Measurements from ENCODE around the gene DYNC1LI1. TPM values are rescaled to one million over a fixed set of nuclear protein-coding genes. Genes with fewer than 3 reads are reported as not detected.
A peak's percentile ranks its signal among the peaks of the same experiment; 100 is the strongest.

The DYNC1LI1 gene
- total RNA-seq, 2 donors from 2014 or later: 41.6 to 42.5 TPM

DNA sequence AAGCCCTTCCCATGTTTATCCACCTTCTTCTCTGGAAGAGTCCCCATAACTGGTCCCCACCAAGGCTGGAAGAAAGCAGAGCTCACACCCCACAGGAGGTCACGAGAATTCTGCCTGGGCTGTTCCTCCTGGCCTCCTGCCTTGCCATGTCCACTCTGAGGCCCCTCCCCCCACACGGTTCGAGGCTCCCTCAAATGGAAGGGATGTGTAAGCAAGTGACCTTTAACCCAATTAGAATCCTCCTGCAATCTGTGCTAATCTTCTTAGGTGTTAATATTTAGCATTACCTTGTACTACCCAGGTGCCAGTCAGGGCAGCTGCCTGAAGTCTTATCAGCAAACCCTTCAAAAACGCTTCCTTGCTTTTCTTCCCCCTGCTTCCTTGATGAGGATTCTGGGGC lies 32.4 kb upstream of the DYNC1LI1 start:
- Histone ChIP-seq H3K27ac (ENCODE audit: low read depth, low read length) (no peak overlapping the region), H3K9me3 (ENCODE audit: control insufficient read depth, low read length) (no peaks in the 10 kb centered on the region), H3K9ac (ENCODE audit: extremely low read depth, low read length, poor library complexity, severe bottlenecking) (no peak overlapping the region), H3K36me3 (ENCODE audit: control insufficient read depth, insufficient read depth, low read length) (no peaks in the 10 kb centered on the region), H3K4me1 (ENCODE audit: control insufficient read depth, insufficient read depth, low read length) (peaks cover 11% of the 10 kb centered on the region), H3K27me3 (ENCODE audit: control insufficient read depth, insufficient read depth, low read length, poor library complexity, severe bottlenecking) (no peaks in the 10 kb centered on the region), H3K4me3 (ENCODE audit: low read length) (peak overlapping the region; percentile 43)
- no peaks in the 10 kb centered on the region for H3K9me3 Mint-ChIP-seq
- DNase-seq: peak; percentile 65
- 68 to 87% methylated on average over 3 to 4 of the region's 4 CpGs for WGBS, 2 experiments (ENCODE audit: insufficient coverage in 1 of 2, insufficient read length in 1 of 2)
- no peaks in the 10 kb centered on the region for H3K36me3 Mint-ChIP-seq (ENCODE audit: low read depth)
- peaks cover 32% of the 10 kb centered on the region for H3K4me1 Mint-ChIP-seq
- H3K27ac Mint-ChIP-seq: no peak overlapping the region
- TF ChIP-seq CTCF (conservative IDR thresholded peaks at IDR 0.05): no peak
- peaks cover 1% of the 10 kb centered on the region for H3K27me3 Mint-ChIP-seq (ENCODE audit: insufficient read depth)
- peak overlapping the region; percentile 8 for H3K4me3 Mint-ChIP-seq

DNA sequence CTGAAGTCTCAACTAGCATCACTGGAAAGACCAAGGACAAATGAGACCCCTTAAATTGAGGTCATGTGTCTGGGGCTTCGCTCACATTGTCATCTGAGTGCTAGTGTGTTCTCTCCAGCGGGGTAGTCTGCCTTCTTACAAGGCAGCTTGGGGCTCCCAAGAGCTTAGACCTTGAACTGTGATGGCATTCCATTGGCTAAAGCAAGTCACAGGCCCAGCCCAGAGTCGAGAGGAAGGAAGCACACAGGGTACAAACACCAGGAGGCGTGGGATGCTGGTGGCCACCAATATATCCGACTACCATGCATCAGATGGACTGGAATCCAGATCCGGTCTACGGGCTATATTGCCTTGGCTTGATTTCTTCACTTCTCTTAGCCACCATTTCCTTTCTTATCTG lies 31.5 kb upstream of the DYNC1LI1 start:
- no peak overlapping the region for H3K4me3 ChIP-seq (ENCODE audit: low read length)
- no peak for TF ChIP-seq CTCF (conservative IDR thresholded peaks at IDR 0.05)
- Mint-ChIP-seq H3K27me3 (ENCODE audit: insufficient read depth) (peaks cover 1% of the 10 kb centered on the region), H3K9me3 (no peaks in the 10 kb centered on the region), H3K27ac (no peak overlapping the region), H3K4me3 (no peak overlapping the region), H3K4me1 (peaks cover 32% of the 10 kb centered on the region), H3K36me3 (ENCODE audit: low read depth) (no peaks in the 10 kb centered on the region)
- no peak overlapping the region for H3K27ac ChIP-seq (ENCODE audit: low read depth, low read length)
- no peak overlapping the region for H3K9ac ChIP-seq (ENCODE audit: extremely low read depth, low read length, poor library complexity, severe bottlenecking)
- no peaks in the 10 kb centered on the region for H3K27me3 ChIP-seq (ENCODE audit: control insufficient read depth, insufficient read depth, low read length, poor library complexity, severe bottlenecking)
- peaks cover 6% of the 10 kb centered on the region for H3K4me1 ChIP-seq (ENCODE audit: control insufficient read depth, insufficient read depth, low read length)
- no peak for DNase-seq
- no peaks in the 10 kb centered on the region for H3K9me3 ChIP-seq (ENCODE audit: control insufficient read depth, low read length)
- H3K36me3 ChIP-seq (ENCODE audit: control insufficient read depth, insufficient read depth, low read length): no peaks in the 10 kb centered on the region
- WGBS, 2 experiments (ENCODE audit: insufficient coverage in 1 of 2, insufficient read length in 1 of 2): 96% methylated on average over 7 of the region's 7 CpGs

GRCh38 chr3:32601722-32602121 lies 31.1 kb upstream of the DYNC1LI1 start:
- peaks cover 6% of the 10 kb centered on the region for H3K4me1 ChIP-seq (ENCODE audit: control insufficient read depth, insufficient read depth, low read length)
- H3K9me3 Mint-ChIP-seq: no peaks in the 10 kb centered on the region
- H3K36me3 Mint-ChIP-seq (ENCODE audit: low read depth): no peaks in the 10 kb centered on the region
- no peak overlapping the region for H3K4me3 ChIP-seq (ENCODE audit: low read length)
- no peaks in the 10 kb centered on the region for H3K27me3 ChIP-seq (ENCODE audit: control insufficient read depth, insufficient read depth, low read length, poor library complexity, severe bottlenecking)
- H3K36me3 ChIP-seq (ENCODE audit: control insufficient read depth, insufficient read depth, low read length): no peaks in the 10 kb centered on the region
- H3K9me3 ChIP-seq (ENCODE audit: control insufficient read depth, low read length): no peaks in the 10 kb centered on the region
- H3K9ac ChIP-seq (ENCODE audit: extremely low read depth, low read length, poor library complexity, severe bottlenecking): no peak overlapping the region
- H3K4me3 Mint-ChIP-seq: no peak overlapping the region
- 84 to 90% methylated on average over 2 to 3 of the region's 3 CpGs for WGBS, 2 experiments (ENCODE audit: insufficient coverage in 1 of 2, insufficient read length in 1 of 2)
- H3K27ac ChIP-seq (ENCODE audit: low read depth, low read length): no peak overlapping the region
- no peak for DNase-seq
- H3K27ac Mint-ChIP-seq: no peak overlapping the region
- TF ChIP-seq CTCF (conservative IDR thresholded peaks at IDR 0.05): no peak
- H3K4me1 Mint-ChIP-seq: peaks cover 27% of the 10 kb centered on the region
- H3K27me3 Mint-ChIP-seq (ENCODE audit: insufficient read depth): peaks cover under 1% of the 10 kb centered on the region

Measured in endodermal cell (in vitro differentiated cells).